HG03060 (cell line): ENCODE data around the gene SPIB.

Experiments
- ATAC-seq: cut with Tn5 transposase; IDR thresholded peaks from one replicate; pipeline ENCODE4 v1.9.1; 2021; ENCODE audit warnings: low read depth, moderate number of reproducible peaks; ENCODE audit not compliant: unreplicated experiment

Gene SPIB

DNA sequence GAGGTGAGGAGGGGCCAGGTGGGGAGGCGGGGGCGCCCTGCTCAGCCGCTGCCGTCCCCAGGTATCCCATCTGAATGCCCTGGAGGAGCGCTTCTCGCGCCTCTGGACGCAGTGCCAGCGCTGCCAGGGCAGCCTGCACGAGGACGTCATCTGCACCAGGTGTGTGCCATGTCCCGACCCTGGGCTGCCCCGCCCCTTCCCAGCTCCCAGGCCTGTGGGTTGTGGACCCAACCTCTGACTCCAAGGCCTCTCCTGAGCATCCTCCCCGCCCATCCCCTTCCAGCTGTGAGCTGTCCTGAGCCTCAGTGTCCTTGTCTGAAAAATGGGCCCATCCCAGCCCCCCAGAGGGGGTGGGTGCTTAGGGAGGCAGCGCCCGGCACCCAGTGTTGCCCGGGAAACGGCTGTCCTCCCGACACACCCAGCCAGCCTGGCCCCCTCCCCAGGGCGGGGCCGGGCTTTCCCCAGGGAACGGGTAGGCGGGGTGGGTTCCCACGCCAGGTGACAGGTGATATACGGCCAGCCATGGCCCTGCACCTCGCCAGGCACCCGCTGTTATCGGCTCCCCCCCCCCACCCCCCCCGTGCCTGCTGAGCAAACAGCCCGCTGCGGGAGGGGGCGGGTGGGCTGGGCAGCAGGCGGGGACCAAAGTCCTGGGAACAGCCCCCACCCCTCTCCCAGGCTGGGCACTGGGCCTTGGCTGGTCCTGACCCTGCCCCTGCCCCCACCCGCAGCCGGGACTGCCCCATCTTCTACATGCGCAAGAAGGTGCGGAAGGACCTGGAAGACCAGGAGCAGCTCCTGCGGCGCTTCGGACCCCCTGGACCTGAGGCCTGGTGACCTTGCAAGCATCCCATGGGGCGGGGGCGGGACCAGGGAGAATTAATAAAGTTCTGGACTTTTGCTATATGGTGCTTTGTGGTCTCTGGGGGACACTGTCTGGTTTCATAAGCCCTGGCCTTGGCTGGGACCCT, 1.3 kb upstream of the SPIB start:
- no peak for ATAC-seq

DNA sequence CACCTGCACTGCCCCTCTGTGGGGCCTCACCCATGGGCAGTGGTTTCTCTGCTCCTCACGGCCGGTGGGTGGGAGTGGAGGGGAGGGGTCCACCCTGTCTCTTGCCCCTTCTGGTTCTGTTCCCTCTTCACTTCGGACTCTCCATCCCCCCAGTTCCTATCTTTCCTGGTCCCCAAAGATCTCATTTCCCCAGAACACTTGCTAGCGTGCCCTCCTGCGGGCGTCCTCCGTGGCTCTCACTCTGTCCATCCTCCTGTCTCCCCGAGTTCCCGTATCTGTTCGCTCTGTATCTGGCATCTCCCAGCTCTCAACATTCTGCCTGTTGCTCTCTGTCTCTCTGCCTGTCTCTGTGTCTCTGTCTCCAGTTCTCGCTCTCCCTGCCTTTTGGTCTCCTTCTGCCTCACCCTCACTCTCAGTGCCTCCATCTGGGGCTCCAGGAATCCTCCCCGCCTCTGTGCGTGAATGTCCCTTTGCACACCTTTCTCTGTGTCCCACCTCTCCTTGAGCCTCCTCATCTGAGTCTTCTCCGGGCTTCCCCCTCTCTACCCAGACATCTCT, 363 bp downstream of the SPIB start:
- ATAC-seq: no peak

DNA sequence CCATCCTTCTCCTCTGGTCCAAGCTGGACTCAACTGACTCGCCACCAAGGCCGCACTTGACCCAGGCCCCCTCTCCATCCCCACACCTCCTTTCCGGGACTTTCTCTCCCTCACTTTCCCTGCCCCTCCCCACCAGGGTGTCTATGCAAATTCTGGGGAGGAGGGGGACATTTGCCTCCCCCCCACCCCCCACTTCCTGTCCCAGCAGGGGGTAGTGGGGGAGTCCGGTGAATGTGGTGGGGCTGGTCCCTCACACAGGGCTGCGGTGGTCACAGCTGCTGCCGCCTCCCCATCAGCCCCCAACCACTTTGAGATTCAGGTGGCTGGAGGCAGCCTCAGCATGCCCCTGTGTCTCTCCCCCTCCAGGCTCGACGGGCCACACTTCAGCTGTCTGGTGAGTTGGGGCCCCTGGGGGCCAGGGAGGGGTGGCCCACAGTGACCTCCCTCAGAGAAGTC, 870 bp downstream of the SPIB start:
- ATAC-seq: no peak

DNA sequence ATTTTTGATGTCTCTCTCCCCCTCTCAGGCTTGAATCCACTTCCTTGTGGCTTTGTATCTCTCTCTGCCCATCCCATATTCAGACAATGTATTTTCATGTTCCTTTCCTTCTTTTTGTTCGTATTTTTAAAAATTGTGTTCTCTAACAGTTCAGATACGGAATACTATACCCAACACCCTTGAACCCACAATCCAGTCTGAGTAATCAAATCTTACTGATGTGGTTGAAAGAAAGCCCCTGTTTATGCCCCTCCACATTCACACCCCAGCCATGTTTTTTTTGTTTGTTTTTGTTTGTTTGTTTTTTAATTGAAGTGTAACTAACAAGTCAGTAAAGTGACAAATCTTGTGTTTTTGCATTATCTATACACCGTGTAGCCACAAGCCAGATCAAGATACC, 1.4 kb downstream of the SPIB start:
- ATAC-seq: no peak

DNA sequence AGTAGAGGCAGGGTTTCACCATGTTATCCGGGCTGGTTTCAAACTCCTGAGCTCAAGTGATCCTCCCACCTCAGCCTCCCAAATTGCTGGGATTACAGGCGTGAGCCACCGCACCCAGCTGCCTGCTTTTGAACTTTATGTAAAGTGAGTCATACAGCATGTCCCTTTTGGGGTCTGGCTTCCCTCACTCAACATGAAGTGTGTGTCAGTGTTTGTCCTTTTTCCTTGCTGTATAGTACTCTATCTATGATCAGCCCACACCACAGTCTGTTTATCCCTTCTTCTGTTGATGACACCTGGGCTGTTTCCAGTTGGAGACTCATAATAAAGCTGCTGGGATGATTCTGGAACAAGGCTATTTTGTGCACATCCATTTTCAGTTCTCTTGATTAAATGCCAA, 2.1 kb downstream of the SPIB start:
- ATAC-seq: no peak

DNA sequence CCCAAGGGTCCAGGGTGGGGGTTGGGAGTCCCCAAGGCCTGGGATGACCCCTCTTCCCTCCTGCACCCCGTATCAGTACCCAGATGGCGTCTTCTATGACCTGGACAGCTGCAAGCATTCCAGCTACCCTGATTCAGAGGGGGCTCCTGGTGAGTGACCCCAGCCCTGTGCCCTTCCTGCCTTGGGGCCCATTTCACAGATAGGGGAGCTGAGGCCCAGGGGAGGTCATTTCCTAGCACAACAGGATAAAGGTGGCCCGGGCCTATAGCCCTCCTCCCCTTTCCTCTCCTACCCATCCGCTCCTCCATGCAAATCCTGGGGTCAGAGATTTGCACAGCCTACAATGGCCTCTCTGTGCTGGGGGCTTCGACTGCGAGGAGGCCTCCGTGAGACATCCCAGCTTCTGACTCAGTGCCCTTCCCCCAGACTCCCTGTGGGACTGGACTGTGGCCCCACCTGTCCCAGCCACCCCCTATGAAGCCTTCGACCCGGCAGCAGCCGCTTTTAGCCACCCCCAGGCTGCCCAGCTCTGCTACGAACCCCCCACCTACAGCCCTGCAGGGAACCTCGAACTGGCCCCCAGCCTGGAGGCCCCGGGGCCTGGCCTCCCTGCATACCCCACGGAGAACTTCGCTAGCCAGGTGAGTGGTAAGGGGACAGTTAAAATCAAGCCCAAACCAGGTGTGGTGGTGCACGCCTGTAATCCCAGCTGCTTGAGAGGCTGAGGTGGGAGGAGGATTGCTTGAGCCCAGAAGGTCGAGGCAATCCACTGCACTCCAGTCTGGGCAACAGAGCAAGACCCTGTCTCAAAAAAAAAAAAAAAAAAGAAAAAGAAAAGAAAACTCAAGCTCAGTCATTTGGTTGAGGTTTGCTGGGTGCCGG, 3.9 kb downstream of the SPIB start:
- no peak for ATAC-seq

DNA sequence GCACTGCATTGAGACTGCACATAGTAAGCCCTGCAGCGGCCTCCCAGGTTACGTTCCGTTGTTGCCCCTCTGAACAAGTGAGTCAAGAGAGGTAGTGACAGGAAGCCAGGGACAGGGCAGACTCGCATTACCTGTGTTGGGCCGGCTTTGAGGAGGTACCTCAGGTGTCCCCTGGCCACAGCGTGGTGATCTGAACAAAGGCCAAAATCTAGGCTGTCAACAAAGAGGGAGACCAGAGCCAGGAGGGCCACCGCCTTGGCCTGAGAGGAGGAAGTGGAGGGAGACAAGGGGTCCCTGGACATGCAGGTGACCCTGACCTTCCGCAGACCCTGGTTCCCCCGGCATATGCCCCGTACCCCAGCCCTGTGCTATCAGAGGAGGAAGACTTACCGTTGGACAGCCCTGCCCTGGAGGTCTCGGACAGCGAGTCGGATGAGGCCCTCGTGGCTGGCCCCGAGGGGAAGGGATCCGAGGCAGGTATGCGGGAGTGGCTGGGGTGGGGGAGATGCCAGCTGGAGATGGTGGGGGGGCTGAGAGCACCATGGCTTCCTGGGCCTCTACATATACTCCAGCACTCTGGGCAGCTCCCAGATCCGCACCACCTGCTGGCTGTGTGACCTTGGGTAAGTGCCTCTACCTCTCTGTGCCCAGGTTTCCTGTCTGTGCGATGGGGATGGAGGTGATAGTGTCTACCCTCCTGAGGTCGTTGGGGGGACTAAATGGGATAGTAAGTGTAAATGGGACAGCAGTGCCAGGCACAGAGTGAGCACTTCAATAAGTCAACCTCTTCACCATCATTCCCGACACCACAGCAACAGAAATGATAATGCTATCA, 4.8 kb downstream of the SPIB start:
- no peak for ATAC-seq

DNA sequence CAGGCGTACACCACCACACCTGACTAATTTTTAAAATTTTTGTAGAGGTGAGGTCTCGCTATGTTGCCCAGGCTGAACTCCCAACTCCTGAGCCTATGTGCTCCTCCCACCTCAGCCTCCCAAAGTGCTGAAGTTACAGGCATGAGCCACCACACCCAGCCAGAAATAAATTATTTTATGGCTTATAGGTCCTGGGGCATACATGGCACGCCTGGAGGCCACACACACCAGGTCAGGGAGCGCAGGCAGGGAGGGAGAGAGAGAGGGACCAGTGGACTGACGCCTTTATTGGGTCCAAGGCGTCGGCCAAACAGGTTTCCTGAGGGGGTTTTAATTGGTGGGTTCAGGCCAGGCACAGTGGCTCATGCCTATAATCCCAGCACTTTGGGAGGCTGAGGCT, 6.8 kb downstream of the SPIB start:
- no peak for ATAC-seq

DNA sequence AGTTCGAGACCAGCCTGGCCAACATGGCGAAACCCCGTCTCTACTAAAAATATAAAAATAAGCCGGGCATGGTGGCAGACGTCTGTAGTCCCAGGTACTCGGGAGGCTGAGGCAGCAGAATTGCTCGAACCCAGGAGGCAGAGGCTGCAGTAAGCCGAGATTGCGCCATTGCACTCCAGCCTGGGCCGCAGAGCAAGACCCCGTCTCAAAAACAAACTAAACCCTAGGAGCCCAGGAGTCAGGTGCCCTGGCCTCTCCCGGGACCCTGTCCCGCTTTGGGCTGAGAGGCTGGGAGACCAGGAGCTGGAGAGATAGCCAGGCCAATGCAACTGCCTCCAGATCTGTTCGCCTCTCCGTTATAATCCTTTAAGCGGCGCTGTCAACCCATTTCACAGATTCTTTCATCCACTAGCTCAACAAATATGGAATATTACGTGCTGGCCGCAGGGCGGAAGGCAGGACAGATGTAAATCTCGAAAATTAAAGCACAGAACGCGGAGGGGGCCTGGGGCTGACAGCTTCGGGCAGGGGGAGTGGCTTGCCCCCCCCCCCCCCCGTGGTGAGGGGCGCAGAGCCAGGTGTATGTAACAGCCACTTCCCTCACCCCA, 8.7 kb downstream of the SPIB start:
- ATAC-seq: no peak

DNA sequence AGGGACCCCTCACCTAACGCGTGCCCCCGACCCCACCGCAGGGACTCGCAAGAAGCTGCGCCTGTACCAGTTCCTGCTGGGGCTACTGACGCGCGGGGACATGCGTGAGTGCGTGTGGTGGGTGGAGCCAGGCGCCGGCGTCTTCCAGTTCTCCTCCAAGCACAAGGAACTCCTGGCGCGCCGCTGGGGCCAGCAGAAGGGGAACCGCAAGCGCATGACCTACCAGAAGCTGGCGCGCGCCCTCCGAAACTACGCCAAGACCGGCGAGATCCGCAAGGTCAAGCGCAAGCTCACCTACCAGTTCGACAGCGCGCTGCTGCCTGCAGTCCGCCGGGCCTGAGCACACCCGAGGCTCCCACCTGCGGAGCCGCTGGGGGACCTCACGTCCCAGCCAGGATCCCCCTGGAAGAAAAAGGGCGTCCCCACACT, 9.3 kb downstream of the SPIB start:
- no peak for ATAC-seq

DNA sequence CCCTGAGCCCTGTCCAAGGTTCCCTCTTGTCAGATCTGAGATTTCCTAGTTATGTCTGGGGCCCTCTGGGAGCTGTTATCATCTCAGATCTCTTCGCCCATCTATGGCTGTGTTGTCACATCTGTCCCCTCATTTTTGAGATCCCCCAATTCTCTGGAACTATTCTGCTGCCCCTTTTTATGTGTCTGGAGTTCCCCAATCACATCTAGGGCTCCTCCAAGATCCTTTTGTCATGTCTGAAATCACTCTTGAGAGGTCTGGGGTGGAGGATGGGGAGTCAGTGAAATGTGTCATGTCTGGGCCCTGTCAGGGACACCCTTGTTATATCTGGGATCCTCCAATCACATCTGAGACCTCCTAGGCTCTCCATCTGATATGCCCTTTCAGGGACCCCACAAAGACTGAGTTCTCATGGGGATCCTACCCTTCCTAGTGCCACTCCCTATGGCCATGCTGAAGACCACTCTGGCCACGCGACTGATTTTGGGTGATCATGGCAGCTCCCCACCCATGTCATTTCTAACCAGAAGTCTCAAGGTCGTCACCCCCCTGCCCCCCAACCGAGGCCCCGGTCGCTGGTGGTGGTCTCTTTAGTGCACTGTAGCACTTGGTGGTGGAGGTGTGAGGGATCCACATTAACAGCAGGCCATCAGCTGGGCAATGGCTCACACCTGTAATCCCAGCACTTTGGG, 10.2 kb downstream of the SPIB start:
- no peak for ATAC-seq

DNA sequence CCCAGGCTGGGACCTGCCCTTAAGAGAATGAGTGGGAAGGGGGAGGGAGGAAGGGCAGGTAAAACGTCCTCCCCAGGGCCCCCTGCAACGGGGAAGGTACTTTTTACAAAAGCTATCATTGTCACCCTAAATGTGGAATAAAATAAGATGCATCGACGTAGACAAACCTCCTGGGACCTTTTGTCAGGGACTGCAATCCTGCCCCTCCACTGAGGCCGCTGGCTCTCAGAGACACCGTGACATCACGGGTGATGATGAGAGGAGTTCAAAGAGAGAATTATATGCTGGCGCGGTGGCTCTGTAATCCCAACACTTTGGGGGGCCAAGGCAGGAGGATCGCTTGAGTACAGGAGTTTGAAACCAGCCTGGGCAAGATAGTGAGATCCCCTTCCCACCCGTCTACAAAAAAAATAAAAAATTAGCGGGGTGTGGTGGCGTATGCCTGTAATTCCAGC, 12.2 kb downstream of the SPIB start:
- ATAC-seq: no peak

DNA sequence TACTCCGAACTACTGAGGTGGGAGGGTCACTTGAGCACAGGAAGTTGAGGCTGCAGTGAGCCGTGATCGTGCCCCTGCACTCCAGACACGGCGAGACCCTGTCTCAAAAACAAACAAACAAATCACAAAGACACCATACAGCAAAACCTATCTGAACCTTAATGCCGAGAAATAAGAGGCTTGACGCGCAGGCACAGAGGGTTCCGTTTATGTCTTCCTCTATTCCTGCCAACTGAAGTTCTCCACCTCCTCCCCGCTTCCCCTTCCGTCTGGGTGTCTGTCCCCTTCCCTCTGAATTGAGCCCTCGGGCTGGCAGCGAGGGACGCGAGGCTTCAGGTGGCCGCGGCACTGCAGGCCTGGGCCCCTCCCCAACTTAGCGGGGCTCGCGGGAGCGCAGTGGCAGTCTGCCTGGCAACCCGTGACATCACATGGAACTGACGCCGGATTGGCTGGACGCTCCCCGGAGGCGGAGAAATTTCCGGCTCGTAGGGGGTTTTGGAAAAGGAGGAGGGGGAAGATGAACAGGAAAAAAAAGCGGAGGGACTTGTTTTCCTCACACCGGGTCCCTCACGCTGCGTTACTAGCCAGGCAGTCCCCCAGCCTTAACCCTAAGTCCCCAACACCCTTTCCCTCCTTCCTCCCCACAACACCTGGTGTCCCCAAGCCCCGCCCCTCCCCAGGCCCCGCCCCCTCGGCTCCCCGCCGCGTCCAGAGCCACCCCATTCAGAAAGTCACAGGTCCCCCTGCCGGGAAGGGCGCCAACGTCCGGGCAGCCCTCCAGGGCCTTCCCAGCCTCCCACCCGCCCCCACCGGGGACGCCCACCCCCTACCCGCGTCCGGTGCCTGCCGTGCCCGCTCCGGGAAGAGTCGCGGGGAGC, 12.8 kb downstream of the SPIB start:
- no peak for ATAC-seq

DNA sequence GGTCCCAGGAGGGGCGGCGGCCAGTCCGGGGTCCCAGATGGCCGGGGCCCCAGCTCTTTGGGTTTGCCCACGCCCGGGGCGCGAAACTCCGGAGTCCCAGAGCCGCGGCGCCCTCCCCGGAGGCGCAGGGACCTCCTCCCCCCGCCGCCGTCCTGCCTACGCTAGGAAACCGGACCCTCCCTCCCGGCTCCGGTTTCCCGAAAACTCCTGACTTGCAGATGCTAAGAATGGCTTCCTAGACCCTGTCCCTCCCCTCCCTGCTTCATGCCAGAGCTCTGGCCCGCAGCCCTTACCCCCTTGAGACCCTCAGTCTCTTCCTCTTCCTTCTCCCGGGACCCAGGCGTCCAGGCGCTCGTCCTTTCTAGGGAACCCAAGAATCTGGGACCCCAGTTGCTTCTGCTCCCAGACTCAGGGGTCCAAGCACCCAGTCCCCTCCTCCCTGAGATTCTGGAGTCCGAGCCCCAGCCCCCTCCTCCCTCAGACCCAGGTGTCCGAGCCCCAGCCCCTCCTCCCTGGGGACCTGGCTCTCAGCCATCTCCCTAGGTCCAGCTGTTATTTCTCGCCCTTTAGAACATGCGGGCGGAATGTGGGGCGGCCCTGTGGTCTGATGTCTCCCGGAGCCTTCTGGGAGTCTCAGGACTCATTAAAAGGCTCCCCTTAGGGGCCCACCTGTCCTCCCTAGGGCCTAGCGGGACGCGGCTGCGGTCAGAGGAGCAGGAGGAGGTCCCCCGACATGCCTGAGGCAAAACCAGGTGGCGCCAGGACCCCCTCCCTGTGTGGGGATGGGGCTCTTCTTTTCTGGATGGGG, 13.7 kb downstream of the SPIB start, which contains the start of gene MYBPC2:
TSS of gene MYBPC2 (plus strand) at position 672 of the 808 bp plus-strand sequence. CDS start at position 734, 62 bp downstream.
- no peak for ATAC-seq

DNA sequence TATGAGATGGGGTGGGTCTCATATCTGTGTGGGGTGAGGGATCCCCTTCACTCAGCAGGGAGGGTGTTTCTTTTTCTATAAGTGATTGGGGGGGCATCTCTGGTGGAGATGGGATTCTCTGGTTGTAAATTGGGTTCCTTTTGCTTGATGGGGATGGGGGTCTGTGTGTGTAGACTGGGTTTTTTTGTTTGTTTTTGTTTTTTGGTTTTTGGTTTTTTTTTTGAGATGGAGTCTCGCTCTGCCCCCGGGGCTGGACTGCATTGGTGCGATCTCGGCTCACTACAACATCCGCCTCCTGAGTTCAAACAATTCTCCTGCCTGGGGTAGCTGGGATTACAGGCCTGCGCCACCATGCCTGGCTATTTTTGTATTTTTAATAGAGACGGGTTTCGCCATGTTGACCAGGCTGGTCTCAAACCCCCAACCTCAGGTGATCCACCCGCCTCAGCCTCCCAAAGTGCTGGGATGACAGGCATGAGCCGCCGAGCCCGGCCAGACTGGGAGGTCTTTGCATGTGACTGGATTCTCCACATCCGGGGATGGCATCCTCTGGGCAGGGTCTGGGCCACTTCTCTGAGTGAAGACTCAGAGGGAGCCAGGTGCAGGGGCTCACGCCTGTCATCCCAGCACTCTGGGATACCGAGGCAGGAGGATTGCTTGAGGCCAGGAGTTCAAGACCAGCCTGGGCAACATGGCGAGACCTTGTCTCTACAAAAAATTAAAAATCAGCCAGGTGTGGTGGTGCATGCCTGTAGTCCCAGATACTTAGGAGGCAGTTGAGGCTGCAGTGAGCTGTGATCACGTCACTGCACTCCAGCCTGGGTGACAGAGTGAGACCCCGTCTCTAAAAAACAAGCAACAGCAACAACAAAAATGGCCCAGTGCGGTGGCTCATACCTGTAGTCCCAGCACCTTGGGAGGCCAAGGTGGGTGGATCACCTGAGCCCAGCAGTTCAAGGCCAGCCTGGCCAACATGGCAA, 14.8 kb downstream of the SPIB start:
- ATAC-seq: no peak

DNA sequence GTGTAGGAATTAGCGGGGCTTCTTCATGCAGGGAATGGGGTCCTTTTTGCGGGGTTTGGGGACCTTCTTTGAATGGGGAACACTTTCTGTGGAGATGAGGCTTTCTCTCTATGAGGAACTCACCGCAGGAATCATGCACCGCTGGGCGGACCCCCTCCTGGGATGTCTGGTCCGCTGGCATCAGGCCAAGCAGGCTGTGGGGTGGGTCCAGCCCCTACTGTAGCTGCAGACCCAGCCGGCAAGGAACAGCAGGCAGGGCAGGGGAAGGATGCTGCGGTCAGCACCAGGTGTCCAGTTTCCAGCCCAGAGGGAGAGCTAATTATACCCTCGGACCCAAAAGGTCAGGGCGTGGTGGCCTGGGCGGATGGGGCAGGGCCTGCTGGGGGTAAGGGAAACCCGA, 15.8 kb downstream of the SPIB start:
- no peak for ATAC-seq
